Parathyroid adenoma (tissue), 2 donors: ENCODE results near the gene FOXS1.

Experiments
- H2AFZ ChIP-seq: fragments of 300-600 bp; sonication (generic); one replicate; pipeline ENCODE4 v1.7.0; 2017; ENCODE audit warnings: antibody characterized with exemption, mild to moderate bottlenecking
- H3K27ac ChIP-seq: fragments of 300-600 bp; sonication (generic); one replicate; pipeline ENCODE4 v1.7.0; 2017
- H3K27me3 ChIP-seq: fragments of 300-600 bp; sonication (generic); one replicate; pipeline ENCODE4 v1.7.0; 2017; ENCODE audit warnings: low read length; ENCODE audit not compliant: control insufficient read depth, insufficient read depth
- H3K36me3 ChIP-seq: fragments of 300-600 bp; sonication (generic); one replicate; pipeline ENCODE4 v1.7.0; 2017; ENCODE audit warnings: low read length; ENCODE audit not compliant: control insufficient read depth, insufficient read depth
- H3K4me1 ChIP-seq: fragments of 300-600 bp; sonication (generic); one replicate; pipeline ENCODE4 v1.7.0; 2017; ENCODE audit warnings: control low read depth
- H3K4me2 ChIP-seq: fragments of 300-600 bp; sonication (generic); one replicate; pipeline ENCODE4 v1.7.0; 2017; ENCODE audit warnings: low read length
- H3K4me3 ChIP-seq: fragments of 300-600 bp; sonication (generic); one replicate; pipeline ENCODE4 v1.7.0; 2017; ENCODE audit warnings: low read depth, low read length
- H3K79me2 ChIP-seq: fragments of 300-600 bp; sonication (generic); one replicate; pipeline ENCODE4 v1.7.0; 2017; ENCODE audit warnings: control low read depth
- H3K9ac ChIP-seq: fragments of 300-600 bp; sonication (generic); one replicate; pipeline ENCODE4 v1.7.0; 2017; ENCODE audit warnings: mild to moderate bottlenecking
- H3K9me3 ChIP-seq: fragments of 300-600 bp; sonication (generic); one replicate; pipeline ENCODE4 v1.7.0; 2017; ENCODE audit warnings: low read length; ENCODE audit not compliant: control insufficient read depth
- CTCF ChIP-seq: fragments of 300-600 bp; sonication (generic); IDR thresholded peaks from one replicate; pipeline ENCODE4 v1.7.0; 2017; ENCODE audit warnings: antibody characterized with exemption, mild to moderate bottlenecking
- donor health status: primary hyperparathyroidism.

Gene FOXS1

DNA sequence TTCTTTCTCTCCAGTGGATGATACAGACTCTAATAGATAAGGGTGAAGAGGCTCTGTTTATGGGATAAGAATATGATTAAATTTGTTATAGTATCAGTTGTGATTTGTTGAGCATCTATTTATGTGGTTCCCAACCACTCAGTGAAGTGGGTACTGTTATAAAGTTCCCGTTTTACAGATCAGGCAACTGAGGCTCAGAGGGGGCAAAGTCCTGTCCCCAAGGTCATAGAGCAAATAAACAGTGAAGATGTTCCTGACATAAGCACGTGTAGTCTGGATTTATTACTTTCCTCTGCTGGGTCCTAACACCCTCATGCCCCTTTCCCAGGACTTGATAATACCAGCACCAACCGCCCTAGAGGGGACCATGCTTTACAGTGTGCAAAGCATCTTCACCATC, 20.8 kb upstream of the FOXS1 start:
- H3K9ac ChIP-seq, result no peak overlapping the region
- no peak overlapping the region for H2AFZ ChIP-seq

DNA sequence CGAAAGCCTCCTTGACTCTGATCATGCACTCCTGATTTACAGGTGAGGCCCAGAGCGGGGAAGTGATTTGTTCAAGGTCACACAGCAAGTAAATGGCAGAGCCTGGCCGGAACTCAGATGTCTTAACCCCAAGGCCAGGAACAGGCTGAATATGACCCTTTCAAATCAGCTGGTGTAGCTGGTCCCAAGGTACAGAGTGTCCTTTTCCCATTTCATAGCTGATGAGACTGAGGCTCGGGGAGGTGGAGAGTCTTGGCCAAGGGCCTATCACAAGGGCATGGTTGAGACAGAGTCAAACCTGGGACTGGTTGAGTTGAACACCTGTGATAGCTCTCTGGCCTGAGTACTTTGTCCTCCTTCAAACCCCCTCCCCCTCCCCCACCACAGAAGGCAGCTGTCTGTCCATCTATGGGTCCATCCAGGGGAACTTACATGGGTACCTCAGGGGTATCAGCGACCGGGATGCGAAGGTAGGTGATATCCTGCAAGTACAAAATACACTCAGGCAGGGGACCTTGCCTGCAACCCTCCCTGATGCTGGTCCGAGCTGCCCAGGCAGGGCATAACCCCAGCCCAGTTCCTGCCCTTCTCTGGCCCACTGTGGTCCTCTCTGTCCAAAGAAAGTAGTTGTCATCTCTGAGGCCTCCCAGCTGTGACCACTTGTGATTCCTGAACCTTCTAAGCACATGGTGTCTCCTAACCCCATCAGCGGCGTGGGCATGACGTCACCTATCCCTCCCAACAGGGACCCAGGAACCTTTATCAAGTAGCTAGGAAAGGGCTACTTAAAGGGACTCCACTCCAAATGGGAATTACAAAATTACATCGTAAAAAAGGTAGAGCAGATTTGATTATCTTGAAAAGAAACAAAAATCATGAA, 19.4 kb upstream of the FOXS1 start:
- Histone ChIP-seq H3K36me3 (no peaks in the 10 kb centered on the region), H3K9me3 (no peaks in the 10 kb centered on the region), H3K4me2 (no peak overlapping the region), H3K27ac (no peak overlapping the region), H3K79me2 (peaks cover 15% of the 10 kb centered on the region), H3K9ac (no peak overlapping the region), H2AFZ (no peak overlapping the region), H3K27me3 (no peaks in the 10 kb centered on the region), H3K4me3 (no peak overlapping the region), H3K4me1 (peaks cover 31% of the 10 kb centered on the region)
- TF ChIP-seq CTCF, result no peak

More for the DNA sequence above, 20.8 kb upstream of the FOXS1 start:
- Histone ChIP-seq H3K4me3 (no peak overlapping the region), H3K4me1 (peaks cover 27% of the 10 kb centered on the region), H3K9me3 (no peaks in the 10 kb centered on the region), H3K4me2 (no peak overlapping the region), H3K27me3 (no peaks in the 10 kb centered on the region), H3K36me3 (no peaks in the 10 kb centered on the region), H3K27ac (peak overlapping the region; percentile 31), H3K79me2 (peaks cover 17% of the 10 kb centered on the region)
- no peak for TF ChIP-seq CTCF

- no peak overlapping the region for H3K9ac ChIP-seq
- H3K4me2 ChIP-seq, result no peak overlapping the region
- H3K4me3 ChIP-seq, result no peak overlapping the region
- H3K4me1 ChIP-seq, result peaks cover 30% of the 10 kb centered on the region
- H2AFZ ChIP-seq, result no peak overlapping the region
- H3K9me3 ChIP-seq, result no peaks in the 10 kb centered on the region
- no peaks in the 10 kb centered on the region for H3K27me3 ChIP-seq
- H3K36me3 ChIP-seq, result no peaks in the 10 kb centered on the region
- peaks cover 4% of the 10 kb centered on the region for H3K79me2 ChIP-seq
- H3K27ac ChIP-seq, result no peak overlapping the region
- no peak for TF ChIP-seq CTCF
These were observed 18.1 kb upstream of the FOXS1 start for GRCh38 chr20:31863296-31864085.

DNA sequence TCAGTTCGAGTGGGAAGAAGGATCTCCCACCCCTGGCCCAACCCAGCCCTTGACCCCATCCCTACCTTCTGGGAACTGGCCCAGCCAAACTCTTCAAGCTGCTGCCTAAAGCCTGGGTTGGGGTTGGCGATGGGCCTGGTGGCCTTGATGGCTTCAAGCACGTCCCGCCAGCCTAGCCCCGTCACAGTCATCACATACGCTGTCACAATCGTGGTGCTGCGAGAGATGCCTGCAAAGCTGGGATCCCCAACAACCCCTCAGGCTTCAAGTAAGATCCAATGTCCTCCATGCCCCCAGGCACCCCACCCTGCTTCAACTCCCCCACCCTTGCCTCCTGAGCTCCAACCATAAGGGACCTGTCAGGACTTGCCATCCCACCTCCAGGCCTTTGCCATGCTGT, 17.1 kb upstream of the FOXS1 start:
- Histone ChIP-seq H3K79me2 (no peaks in the 10 kb centered on the region), H3K4me3 (no peak overlapping the region)
- no peak for TF ChIP-seq CTCF

More for the DNA sequence above, 17.1 kb upstream of the FOXS1 start:
- Histone ChIP-seq H3K4me2 (no peak overlapping the region), H3K9me3 (no peaks in the 10 kb centered on the region), H3K4me1 (peaks cover 36% of the 10 kb centered on the region), H3K27me3 (no peaks in the 10 kb centered on the region), H3K36me3 (no peaks in the 10 kb centered on the region), H3K9ac (no peak overlapping the region), H2AFZ (no peak overlapping the region), H3K27ac (no peak overlapping the region)
